ENCODE data around the gene ZNF142. TPM values are rescaled to one million over a fixed set of nuclear protein-coding genes. Genes with fewer than 3 reads are reported as not detected.
A peak's percentile ranks its signal among the peaks of the same experiment; 100 is the strongest.

The ZNF142 gene
- total RNA-seq, 3 donors from 2014 or later = 68.5 to 75.5 (median 70.5) TPM

GRCh38 chr2:218663901-218664300 lies 4.5 kb upstream of the ZNF142 start:
- Mint-ChIP-seq H3K36me3 (ENCODE audit: insufficient read depth) (peaks cover 45% of the 10 kb centered on the region), H3K9me3 (no peaks in the 10 kb centered on the region), H3K4me3 (no peak overlapping the region), H3K4me1 (ENCODE audit: low read depth) (peaks cover 10% of the 10 kb centered on the region), H3K27me3 (ENCODE audit: low read depth) (no peaks in the 10 kb centered on the region)
- no peak for ATAC-seq
- no peak for DNase-seq

- peaks cover 45% of the 10 kb centered on the region for H3K36me3 Mint-ChIP-seq (ENCODE audit: insufficient read depth)
- no peaks in the 10 kb centered on the region for H3K9me3 Mint-ChIP-seq
- ATAC-seq = no peak
- DNase-seq = no peak
- peaks cover 20% of the 10 kb centered on the region for H3K4me1 Mint-ChIP-seq (ENCODE audit: low read depth)
- no peak overlapping the region for H3K4me3 Mint-ChIP-seq
- no peaks in the 10 kb centered on the region for H3K27me3 Mint-ChIP-seq (ENCODE audit: low read depth)
Measured at GRCh38 chr2:218662827-218663226, 3.4 kb upstream of the ZNF142 start.

- peaks cover 23% of the 10 kb centered on the region for H3K4me1 Mint-ChIP-seq (ENCODE audit: low read depth)
- ATAC-seq (no peak), DNase-seq (no peak)
- no peaks in the 10 kb centered on the region for H3K9me3 Mint-ChIP-seq
- H3K4me3 Mint-ChIP-seq = no peak overlapping the region
- H3K36me3 Mint-ChIP-seq (ENCODE audit: insufficient read depth) = peaks cover 45% of the 10 kb centered on the region
- H3K27me3 Mint-ChIP-seq (ENCODE audit: low read depth) = no peaks in the 10 kb centered on the region
Measured at GRCh38 chr2:218662377-218662776, 3.0 kb upstream of the ZNF142 start.

- Mint-ChIP-seq H3K27me3 (ENCODE audit: low read depth) (no peaks in the 10 kb centered on the region), H3K36me3 (ENCODE audit: insufficient read depth) (peaks cover 31% of the 10 kb centered on the region), H3K4me1 (ENCODE audit: low read depth) (peaks cover 30% of the 10 kb centered on the region), H3K4me3 (peak overlapping the region; percentile 90), H3K9me3 (no peaks in the 10 kb centered on the region)
- ATAC-seq (no peak), DNase-seq (no peak)
Measured at GRCh38 chr2:218659988-218660358, 550 bp upstream of the ZNF142 start.

GRCh38 chr2:218658671-218659257 lies 659 bp downstream of the ZNF142 start:
- DNase-seq = peak; percentile 28
- Mint-ChIP-seq H3K36me3 (ENCODE audit: insufficient read depth) (peaks cover 24% of the 10 kb centered on the region), H3K4me1 (ENCODE audit: low read depth) (peaks cover 30% of the 10 kb centered on the region)

GRCh38 chr2:218655751-218656150 lies 3.7 kb downstream of the ZNF142 start:
- ATAC-seq = no peak
- Mint-ChIP-seq H3K9me3 (no peaks in the 10 kb centered on the region), H3K27me3 (ENCODE audit: low read depth) (no peaks in the 10 kb centered on the region), H3K36me3 (ENCODE audit: insufficient read depth) (peaks cover 12% of the 10 kb centered on the region), H3K4me3 (no peak overlapping the region), H3K4me1 (ENCODE audit: low read depth) (peaks cover 30% of the 10 kb centered on the region)
- DNase-seq = no peak

More at GRCh38 chr2:218658671-218659257, 659 bp downstream of the ZNF142 start:
- H3K9me3 Mint-ChIP-seq = no peaks in the 10 kb centered on the region
- no peaks in the 10 kb centered on the region for H3K27me3 Mint-ChIP-seq (ENCODE audit: low read depth)
- peak; percentile 38 for ATAC-seq
- peak overlapping the region; percentile 90 for H3K4me3 Mint-ChIP-seq

- Mint-ChIP-seq H3K4me3 (no peak overlapping the region), H3K27me3 (ENCODE audit: low read depth) (no peaks in the 10 kb centered on the region), H3K4me1 (ENCODE audit: low read depth) (no peaks in the 10 kb centered on the region), H3K36me3 (ENCODE audit: insufficient read depth) (peaks cover 44% of the 10 kb centered on the region), H3K9me3 (no peaks in the 10 kb centered on the region)
- DNase-seq (no peak), ATAC-seq (peak; percentile 20 to 31)
Measured at GRCh38 chr2:218648787-218649100, 10.7 kb downstream of the ZNF142 start.

- H3K36me3 Mint-ChIP-seq (ENCODE audit: insufficient read depth) = peaks cover 44% of the 10 kb centered on the region
- no peaks in the 10 kb centered on the region for H3K9me3 Mint-ChIP-seq
- H3K4me1 Mint-ChIP-seq (ENCODE audit: low read depth) = no peaks in the 10 kb centered on the region
- no peak overlapping the region for H3K4me3 Mint-ChIP-seq
- no peaks in the 10 kb centered on the region for H3K27me3 Mint-ChIP-seq (ENCODE audit: low read depth)
- peak; percentile 39 for DNase-seq
- ATAC-seq = peak; percentile 68 to 87
Measured at GRCh38 chr2:218648088-218648786, 11.2 kb downstream of the ZNF142 start.

- no peaks in the 10 kb centered on the region for H3K9me3 Mint-ChIP-seq
- peaks cover 38% of the 10 kb centered on the region for H3K36me3 Mint-ChIP-seq (ENCODE audit: insufficient read depth)
- H3K4me1 Mint-ChIP-seq (ENCODE audit: low read depth) = no peaks in the 10 kb centered on the region
- no peak for DNase-seq
- no peaks in the 10 kb centered on the region for H3K27me3 Mint-ChIP-seq (ENCODE audit: low read depth)
- ATAC-seq = no peak
- no peak overlapping the region for H3K4me3 Mint-ChIP-seq
Measured at GRCh38 chr2:218645126-218645525, 14.3 kb downstream of the ZNF142 start.

- Mint-ChIP-seq H3K9me3 (no peaks in the 10 kb centered on the region), H3K27me3 (ENCODE audit: low read depth) (no peaks in the 10 kb centered on the region), H3K4me1 (ENCODE audit: low read depth) (no peaks in the 10 kb centered on the region), H3K4me3 (no peak overlapping the region), H3K36me3 (ENCODE audit: insufficient read depth) (peaks cover 38% of the 10 kb centered on the region)
- DNase-seq (no peak), ATAC-seq (no peak)
Measured at GRCh38 chr2:218644721-218645120, 14.7 kb downstream of the ZNF142 start.

- H3K27me3 Mint-ChIP-seq (ENCODE audit: low read depth) = no peaks in the 10 kb centered on the region
- DNase-seq = no peak
- H3K9me3 Mint-ChIP-seq = no peaks in the 10 kb centered on the region
- peaks cover 41% of the 10 kb centered on the region for H3K36me3 Mint-ChIP-seq (ENCODE audit: insufficient read depth)
- H3K4me1 Mint-ChIP-seq (ENCODE audit: low read depth) = no peaks in the 10 kb centered on the region
- no peak overlapping the region for H3K4me3 Mint-ChIP-seq
- no peak for ATAC-seq
Measured at GRCh38 chr2:218643751-218644310, 15.6 kb downstream of the ZNF142 start.

GRCh38 chr2:218642786-218643185 lies 16.6 kb downstream of the ZNF142 start:
- Mint-ChIP-seq H3K27me3 (ENCODE audit: low read depth) (no peaks in the 10 kb centered on the region), H3K4me1 (ENCODE audit: low read depth) (no peaks in the 10 kb centered on the region), H3K9me3 (no peaks in the 10 kb centered on the region), H3K4me3 (no peak overlapping the region), H3K36me3 (ENCODE audit: insufficient read depth) (peaks cover 37% of the 10 kb centered on the region)
- DNase-seq (no peak), ATAC-seq (no peak)

GRCh38 chr2:218642121-218642656 lies 17.2 kb downstream of the ZNF142 start:
- H3K36me3 Mint-ChIP-seq (ENCODE audit: insufficient read depth) = peaks cover 35% of the 10 kb centered on the region
- no peaks in the 10 kb centered on the region for H3K9me3 Mint-ChIP-seq
- H3K27me3 Mint-ChIP-seq (ENCODE audit: low read depth) = no peaks in the 10 kb centered on the region
- no peak for DNase-seq
- no peak overlapping the region for H3K4me3 Mint-ChIP-seq
- ATAC-seq = no peak
- H3K4me1 Mint-ChIP-seq (ENCODE audit: low read depth) = no peaks in the 10 kb centered on the region

- Mint-ChIP-seq H3K9me3 (no peaks in the 10 kb centered on the region), H3K36me3 (ENCODE audit: insufficient read depth) (peaks cover 24% of the 10 kb centered on the region), H3K4me1 (ENCODE audit: low read depth) (no peaks in the 10 kb centered on the region), H3K27me3 (ENCODE audit: low read depth) (no peaks in the 10 kb centered on the region), H3K4me3 (no peak overlapping the region)
- DNase-seq (no peak), ATAC-seq (no peak)
Measured at GRCh38 chr2:218638372-218638771, 21.1 kb downstream of the ZNF142 start.

- no peaks in the 10 kb centered on the region for H3K9me3 Mint-ChIP-seq
- ATAC-seq = no peak
- H3K27me3 Mint-ChIP-seq (ENCODE audit: low read depth) = no peaks in the 10 kb centered on the region
- no peaks in the 10 kb centered on the region for H3K4me1 Mint-ChIP-seq (ENCODE audit: low read depth)
- H3K4me3 Mint-ChIP-seq = no peak overlapping the region
- DNase-seq = no peak
- H3K36me3 Mint-ChIP-seq (ENCODE audit: insufficient read depth) = peaks cover 24% of the 10 kb centered on the region
Measured at GRCh38 chr2:218635719-218636118, 23.7 kb downstream of the ZNF142 start.

Measured in activated T-cell treated with anti-CD3 and anti-CD28 coated beads, Interleukin-2, amount 50 U/mL, for 4 hours (primary cell).